Endothelial cell (in vitro differentiated cells): Measurements from ENCODE around the gene EP400. TPM values are rescaled to one million over a fixed set of nuclear protein-coding genes. Genes with fewer than 3 reads are reported as not detected.
A peak's percentile ranks its signal among the peaks of the same experiment; 100 is the strongest.

Experiments used
- DNase-seq: peaks from one replicate; pipeline ENCODE4 v3.0.0; 2021; ENCODE audit warnings: low spot score
- H3K27ac Mint-ChIP-seq: one replicate; pipeline ENCODE4 v1.8.0; 2021; ENCODE audit warnings: mixed read lengths, inconsistent platforms; ENCODE audit not compliant: unreplicated experiment
- H3K27me3 Mint-ChIP-seq: one replicate; pipeline ENCODE4 v1.8.0; 2021; ENCODE audit warnings: mild to moderate bottlenecking, moderate library complexity, mixed read lengths, inconsistent platforms; ENCODE audit not compliant: unreplicated experiment
- H3K36me3 Mint-ChIP-seq: one replicate; pipeline ENCODE4 v1.8.0; 2021; ENCODE audit warnings: mild to moderate bottlenecking, low read depth, mixed read lengths, inconsistent platforms; ENCODE audit not compliant: unreplicated experiment
- H3K4me1 Mint-ChIP-seq: one replicate; pipeline ENCODE4 v1.8.0; 2021; ENCODE audit warnings: mild to moderate bottlenecking, mixed read lengths, inconsistent platforms; ENCODE audit not compliant: unreplicated experiment
- H3K4me3 Mint-ChIP-seq: one replicate; pipeline ENCODE4 v1.8.0; 2021; ENCODE audit warnings: mild to moderate bottlenecking, mixed read lengths, inconsistent platforms; ENCODE audit not compliant: unreplicated experiment
- H3K9me3 Mint-ChIP-seq: one replicate; pipeline ENCODE4 v1.8.0; 2021; ENCODE audit warnings: mixed read lengths, inconsistent platforms; ENCODE audit not compliant: unreplicated experiment
- CTCF ChIP-seq: fragments of 200-600 bp; sonication (generic); IDR thresholded peaks from one replicate; pipeline ENCODE4 v1.5.0; 2021; ENCODE audit warnings: antibody characterized with exemption; ENCODE audit not compliant: unreplicated experiment
- total RNA-seq: library from RNA; stranded (reverse); fragmentation: NEBNext Ultra II Directional; extraction: Animal tissue kit (Norgen Biotek cat#: 25700); gene quantifications from one replicate; pipeline ENCODE4 v1.2.1, GENCODE V29; 2021; ENCODE audit not compliant: unreplicated experiment

The EP400 gene
- total RNA-seq, 1 donor from 2014 or later = 66.2 TPM

DNA sequence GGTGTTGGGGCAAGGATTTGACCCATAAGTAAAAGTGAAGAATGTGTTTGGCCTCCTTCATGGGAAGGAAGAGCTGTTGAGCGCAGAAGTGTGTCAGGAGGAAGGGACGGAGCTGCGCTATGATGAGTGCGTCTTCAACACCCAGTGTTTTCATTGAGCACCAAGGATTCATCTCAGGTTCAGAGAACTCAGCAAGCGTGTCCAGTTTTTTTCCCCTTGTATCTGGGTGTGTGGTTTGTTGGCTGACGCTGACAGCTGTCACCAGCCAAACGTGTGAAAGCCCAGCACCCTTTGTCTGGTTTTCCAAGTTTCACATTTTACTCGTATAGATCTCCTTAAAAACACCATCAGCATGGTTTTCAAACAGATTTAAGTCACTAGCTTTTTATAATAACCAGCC is 12.3 kb downstream of the EP400 start:
- peaks cover 6% of the 10 kb centered on the region for H3K36me3 Mint-ChIP-seq
- no peaks in the 10 kb centered on the region for H3K9me3 Mint-ChIP-seq
- no peak for TF ChIP-seq CTCF
- no peak overlapping the region for H3K4me3 Mint-ChIP-seq
- DNase-seq = no peak
- H3K4me1 Mint-ChIP-seq = peaks cover 5% of the 10 kb centered on the region
- H3K27me3 Mint-ChIP-seq = no peaks in the 10 kb centered on the region
- no peak overlapping the region for H3K27ac Mint-ChIP-seq

- Mint-ChIP-seq H3K27ac (no peak overlapping the region), H3K4me3 (no peak overlapping the region), H3K4me1 (peaks cover 5% of the 10 kb centered on the region), H3K36me3 (peaks cover 6% of the 10 kb centered on the region), H3K27me3 (no peaks in the 10 kb centered on the region), H3K9me3 (no peaks in the 10 kb centered on the region)
- TF ChIP-seq CTCF = no peak
- no peak for DNase-seq
Measured at GRCh38 chr12:131963381-131963780, 13.6 kb downstream of the EP400 start.

DNA sequence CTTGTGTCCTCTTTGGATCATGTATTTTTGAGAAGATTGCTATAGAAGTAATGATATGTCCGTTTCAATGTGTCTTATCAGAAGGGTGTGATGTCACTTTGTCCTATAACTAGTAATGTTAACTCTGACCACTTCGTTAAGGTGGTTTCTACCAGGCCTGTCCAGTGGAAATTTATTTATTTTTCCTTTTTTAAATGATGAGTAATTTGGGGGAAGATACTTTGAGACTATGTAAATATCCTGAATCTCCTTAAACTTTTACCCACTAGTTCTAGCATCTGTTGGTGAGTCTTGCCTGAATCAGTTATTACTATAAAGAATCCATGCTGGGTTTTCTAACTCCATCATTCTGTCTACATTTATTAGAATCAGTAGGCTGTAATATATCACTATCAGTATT is 15.3 kb downstream of the EP400 start:
- Mint-ChIP-seq H3K4me3 (no peak overlapping the region), H3K36me3 (peaks cover 6% of the 10 kb centered on the region), H3K4me1 (no peaks in the 10 kb centered on the region), H3K9me3 (no peaks in the 10 kb centered on the region), H3K27me3 (no peaks in the 10 kb centered on the region), H3K27ac (no peak overlapping the region)
- no peak for TF ChIP-seq CTCF
- DNase-seq = no peak

GRCh38 chr12:131971226-131971625 is 21.5 kb downstream of the EP400 start:
- DNase-seq = no peak
- no peak for TF ChIP-seq CTCF
- Mint-ChIP-seq H3K36me3 (no peaks in the 10 kb centered on the region), H3K4me1 (no peaks in the 10 kb centered on the region), H3K9me3 (no peaks in the 10 kb centered on the region), H3K27ac (peak overlapping the region; percentile 24), H3K4me3 (no peak overlapping the region), H3K27me3 (peaks cover 2% of the 10 kb centered on the region)

- Mint-ChIP-seq H3K4me3 (no peak overlapping the region), H3K36me3 (no peaks in the 10 kb centered on the region), H3K4me1 (peaks cover 9% of the 10 kb centered on the region), H3K27me3 (peaks cover 3% of the 10 kb centered on the region), H3K27ac (no peak overlapping the region), H3K9me3 (no peaks in the 10 kb centered on the region)
- TF ChIP-seq CTCF = no peak
- DNase-seq = no peak
Measured at GRCh38 chr12:131975228-131975627, 25.5 kb downstream of the EP400 start.
